Measurements from ENCODE around the gene NLRC3.
A peak's percentile ranks its signal among the peaks of the same experiment; 100 is the strongest.

NLRC3 gene

GRCh38 chr16:3595521-3596021 lies 18.4 kb upstream of the NLRC3 start:
- no peak overlapping the region for H3K9ac ChIP-seq
- peak overlapping the region in 3 of 11 experiments; percentile 15 to 85 (median 83); a peak in 2 of 22 replicates for H3K4me2 ChIP-seq
- peak overlapping the region in 4 of 11 experiments; percentile 3 to 37 (median 20); a peak in 3 of 22 replicates for H3K27ac ChIP-seq
- H3K4me3 ChIP-seq = no peak overlapping the region
- peaks cover 12 to 16% (median 16%) of the 10 kb centered on the region in 11 experiments for H3K9me3 ChIP-seq (replicated peaks in 1 of 11)
- H3K4me1 ChIP-seq = peaks cover 7 to 76% (median 44%) of the 10 kb centered on the region in 10 experiments
- peaks cover 17 to 86% (median 39%) of the 10 kb centered on the region in 11 experiments for H3K36me3 ChIP-seq
- H4K20me1 ChIP-seq = peaks cover 0 to 4% (median 0%) of the 10 kb centered on the region in 11 experiments; a peak in 2 of 22 replicates
- H3K27me3 ChIP-seq = no peaks in the 10 kb centered on the region
- no peak for TF ChIP-seq Cebpa-rat (IDR thresholded peaks at IDR 0.05)

GRCh38 chr16:3595110-3595486 lies 17.9 kb upstream of the NLRC3 start:
- Histone ChIP-seq H4K20me1 (peaks cover 0 to 4% (median 0%) of the 10 kb centered on the region in 11 experiments; a peak in 2 of 22 replicates), H3K9me3 (replicated peaks in 1 of 11) (peaks cover 8 to 11% (median 11%) of the 10 kb centered on the region in 11 experiments), H3K27ac (peak overlapping the region in 4 of 11 experiments; percentile 1 to 37 (median 20); a peak in 6 of 22 replicates), H3K4me2 (peak overlapping the region in 2 of 11 experiments; percentile 12 to 15; a peak in 4 of 22 replicates), H3K27me3 (no peaks in the 10 kb centered on the region), H3K4me3 (no peak overlapping the region), H3K9ac (no peak overlapping the region; a peak in 1 of 22 replicates), H3K36me3 (peaks cover 12 to 85% (median 34%) of the 10 kb centered on the region in 11 experiments), H3K4me1 (peaks cover 12 to 81% (median 49%) of the 10 kb centered on the region in 10 experiments)
- TF ChIP-seq Cebpa-rat (IDR thresholded peaks at IDR 0.05) = no peak

- H3K9ac ChIP-seq = no peak overlapping the region; a peak in 1 of 22 replicates
- no peak for TF ChIP-seq Cebpa-rat (IDR thresholded peaks at IDR 0.05)
- peaks cover 6 to 79% (median 28%) of the 10 kb centered on the region in 11 experiments; a peak in 20 of 22 replicates for H3K36me3 ChIP-seq
- peaks cover 18 to 87% (median 54%) of the 10 kb centered on the region in 10 experiments for H3K4me1 ChIP-seq
- peaks cover 2 to 6% (median 5%) of the 10 kb centered on the region in 11 experiments for H3K9me3 ChIP-seq (replicated peaks in 1 of 11)
- H3K27me3 ChIP-seq = no peaks in the 10 kb centered on the region
- peak overlapping the region in 2 of 11 experiments; percentile 12 to 15; a peak in 4 of 22 replicates for H3K4me2 ChIP-seq
- H3K27ac ChIP-seq = peak overlapping the region in 4 of 11 experiments; percentile 1 to 37 (median 20); a peak in 5 of 22 replicates
- peaks cover 0 to 4% (median 0%) of the 10 kb centered on the region in 11 experiments; a peak in 2 of 22 replicates for H4K20me1 ChIP-seq
- no peak overlapping the region for H3K4me3 ChIP-seq
These were observed 17.3 kb upstream of the NLRC3 start for GRCh38 chr16:3594316-3595109.

GRCh38 chr16:3592559-3592958 lies 15.4 kb upstream of the NLRC3 start:
- Histone ChIP-seq H4K20me1 (peaks cover 0 to 9% (median 0%) of the 10 kb centered on the region in 11 experiments; a peak in 4 of 22 replicates), H3K27me3 (no peaks in the 10 kb centered on the region), H3K4me3 (no peak overlapping the region), H3K9me3 (replicated peaks in 1 of 11) (no peaks in the 10 kb centered on the region), H3K4me2 (peak overlapping the region in 8 of 11 experiments; percentile 95 to 100 (median 98); a peak in 13 of 22 replicates), H3K4me1 (peaks cover 37 to 98% (median 65%) of the 10 kb centered on the region in 10 experiments), H3K9ac (peak overlapping the region in 1 of 11 experiments; percentile 36; a peak in 1 of 22 replicates), H3K36me3 (peaks cover 0 to 59% (median 18%) of the 10 kb centered on the region in 11 experiments; a peak in 12 of 22 replicates), H3K27ac (peak overlapping the region in 2 of 11 experiments; percentile 94 to 96; a peak in 2 of 22 replicates)
- TF ChIP-seq Cebpa-rat (IDR thresholded peaks at IDR 0.05) = no peak

GRCh38 chr16:3591991-3592390 lies 14.8 kb upstream of the NLRC3 start:
- Histone ChIP-seq H3K4me1 (peaks cover 43 to 98% (median 65%) of the 10 kb centered on the region in 10 experiments), H4K20me1 (peaks cover 0 to 15% (median 0%) of the 10 kb centered on the region in 11 experiments; a peak in 4 of 22 replicates), H3K4me3 (no peak overlapping the region), H3K27ac (peak overlapping the region in 7 of 11 experiments; percentile 22 to 96 (median 86); a peak in 9 of 22 replicates), H3K4me2 (peak overlapping the region in 9 of 11 experiments; percentile 87 to 100 (median 98); a peak in 17 of 22 replicates), H3K36me3 (peaks cover 0 to 54% (median 18%) of the 10 kb centered on the region in 11 experiments; a peak in 11 of 22 replicates), H3K27me3 (no peaks in the 10 kb centered on the region), H3K9ac (no peak overlapping the region), H3K9me3 (replicated peaks in 1 of 11) (no peaks in the 10 kb centered on the region)
- TF ChIP-seq Cebpa-rat (IDR thresholded peaks at IDR 0.05) = no peak

GRCh38 chr16:3591436-3591803 lies 14.2 kb upstream of the NLRC3 start:
- Histone ChIP-seq H3K27ac (peak overlapping the region in 7 of 11 experiments; percentile 25 to 96 (median 86); a peak in 12 of 22 replicates), H3K9ac (peak overlapping the region in 3 of 11 experiments; percentile 78 to 85 (median 80); a peak in 2 of 22 replicates), H3K4me3 (peak overlapping the region in 5 of 10 experiments; percentile 63 to 79 (median 66); a peak in 10 of 20 replicates), H3K4me2 (peak overlapping the region; percentile 87 to 100 (median 96); a peak in 21 of 22 replicates), H3K36me3 (peaks cover 0 to 50% (median 18%) of the 10 kb centered on the region in 11 experiments; a peak in 11 of 22 replicates), H3K9me3 (replicated peaks in 1 of 11) (no peaks in the 10 kb centered on the region), H4K20me1 (peaks cover 0 to 21% (median 0%) of the 10 kb centered on the region in 11 experiments; a peak in 4 of 22 replicates), H3K27me3 (no peaks in the 10 kb centered on the region), H3K4me1 (peaks cover 49 to 98% (median 65%) of the 10 kb centered on the region in 10 experiments)
- TF ChIP-seq Cebpa-rat (IDR thresholded peaks at IDR 0.05) = no peak; a peak in 1 of 22 replicates

GRCh38 chr16:3590736-3591435 lies 13.7 kb upstream of the NLRC3 start:
- peaks cover 0 to 50% (median 18%) of the 10 kb centered on the region in 11 experiments; a peak in 11 of 22 replicates for H3K36me3 ChIP-seq
- peak in 10 of 11 experiments; percentile 52 to 83 (median 79); a peak in 17 of 22 replicates for TF ChIP-seq Cebpa-rat (IDR thresholded peaks at IDR 0.05)
- H3K4me1 ChIP-seq = peaks cover 54 to 98% (median 65%) of the 10 kb centered on the region in 10 experiments

More at GRCh38 chr16:3590736-3591435, 13.7 kb upstream of the NLRC3 start:
- Histone ChIP-seq H3K9me3 (replicated peaks in 1 of 11) (no peaks in the 10 kb centered on the region), H3K9ac (peak overlapping the region; percentile 23 to 87 (median 80); a peak in 15 of 22 replicates), H3K27me3 (no peaks in the 10 kb centered on the region), H3K27ac (peak overlapping the region; percentile 29 to 96 (median 85); a peak in 19 of 22 replicates), H4K20me1 (peaks cover 0 to 26% (median 0%) of the 10 kb centered on the region in 11 experiments; a peak in 5 of 22 replicates), H3K4me3 (peak overlapping the region in 8 of 10 experiments; percentile 53 to 79 (median 66); a peak in 16 of 20 replicates), H3K4me2 (peak overlapping the region; percentile 87 to 100 (median 96))

All from BLaER1 treated with 17β-estradiol and CSF1 and Interleukin-3, amounts not matched to agents 10 nM and 100 nM (cell line).